ENCODE data around the gene ASTN2.

The ASTN2 gene

GRCh38 chr9:117002686-117003085, 412.2 kb downstream of the ASTN2 start:
- no peak overlapping the region for H3K4me3 ChIP-seq (ENCODE audit: low read depth, low read length)
- no peak for TF ChIP-seq POLR2A (IDR thresholded peaks at IDR 0.05; ENCODE audit: extremely low read depth, insufficient read length)
- TF ChIP-seq MYC (IDR thresholded peaks at IDR 0.05; ENCODE audit: low read depth, low read length): no peak
- TF ChIP-seq, protein P1, sequence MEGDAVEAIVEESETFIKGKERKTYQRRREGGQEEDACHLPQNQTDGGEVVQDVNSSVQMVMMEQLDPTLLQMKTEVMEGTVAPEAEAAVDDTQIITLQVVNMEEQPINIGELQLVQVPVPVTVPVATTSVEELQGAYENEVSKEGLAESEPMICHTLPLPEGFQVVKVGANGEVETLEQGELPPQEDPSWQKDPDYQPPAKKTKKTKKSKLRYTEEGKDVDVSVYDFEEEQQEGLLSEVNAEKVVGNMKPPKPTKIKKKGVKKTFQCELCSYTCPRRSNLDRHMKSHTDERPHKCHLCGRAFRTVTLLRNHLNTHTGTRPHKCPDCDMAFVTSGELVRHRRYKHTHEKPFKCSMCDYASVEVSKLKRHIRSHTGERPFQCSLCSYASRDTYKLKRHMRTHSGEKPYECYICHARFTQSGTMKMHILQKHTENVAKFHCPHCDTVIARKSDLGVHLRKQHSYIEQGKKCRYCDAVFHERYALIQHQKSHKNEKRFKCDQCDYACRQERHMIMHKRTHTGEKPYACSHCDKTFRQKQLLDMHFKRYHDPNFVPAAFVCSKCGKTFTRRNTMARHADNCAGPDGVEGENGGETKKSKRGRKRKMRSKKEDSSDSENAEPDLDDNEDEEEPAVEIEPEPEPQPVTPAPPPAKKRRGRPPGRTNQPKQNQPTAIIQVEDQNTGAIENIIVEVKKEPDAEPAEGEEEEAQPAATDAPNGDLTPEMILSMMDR (IDR thresholded peaks at IDR 0.05; ENCODE audit: low read depth, low read length): no peak
- TF ChIP-seq MAX (IDR thresholded peaks at IDR 0.05; ENCODE audit: low read depth, low read length): no peak
- DNase-seq (ENCODE audit: low read depth): no peak

DNA sequence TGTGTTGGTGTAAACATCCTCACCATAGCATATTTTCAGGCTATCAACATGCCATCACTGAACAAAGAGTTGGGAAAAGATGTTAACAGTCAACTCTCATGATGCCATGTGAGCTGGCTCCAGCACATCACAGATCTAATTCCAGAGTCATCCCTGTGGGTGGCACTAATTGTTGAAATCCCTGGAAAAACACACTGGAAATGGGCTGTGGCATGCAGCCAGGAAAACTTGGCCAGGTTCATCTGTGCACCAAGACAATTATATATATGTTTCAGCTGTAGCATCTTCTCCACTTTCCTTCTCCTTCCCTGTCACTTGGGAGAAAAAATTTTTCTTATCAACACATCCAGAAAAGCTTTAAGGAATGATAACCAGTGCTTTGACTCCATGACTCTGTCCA, 414.0 kb downstream of the ASTN2 start:
- DNase-seq (ENCODE audit: low read depth): no peak
- TF ChIP-seq, protein P1 (IDR thresholded peaks at IDR 0.05; ENCODE audit: low read depth, low read length): no peak
- TF ChIP-seq POLR2A (IDR thresholded peaks at IDR 0.05; ENCODE audit: extremely low read depth, insufficient read length): no peak
- TF ChIP-seq MAX (IDR thresholded peaks at IDR 0.05; ENCODE audit: low read depth, low read length): no peak
- no peak for TF ChIP-seq MYC (IDR thresholded peaks at IDR 0.05; ENCODE audit: low read depth, low read length)
- no peak overlapping the region for H3K4me3 ChIP-seq (ENCODE audit: low read depth, low read length)

- DNase-seq (ENCODE audit: low read depth): no peak
- TF ChIP-seq MAX (IDR thresholded peaks at IDR 0.05; ENCODE audit: low read depth, low read length): no peak
- TF ChIP-seq, protein P1 (IDR thresholded peaks at IDR 0.05; ENCODE audit: low read depth, low read length): no peak
- no peak for TF ChIP-seq MYC (IDR thresholded peaks at IDR 0.05; ENCODE audit: low read depth, low read length)
- TF ChIP-seq POLR2A (IDR thresholded peaks at IDR 0.05; ENCODE audit: extremely low read depth, insufficient read length): no peak
- H3K4me3 ChIP-seq (ENCODE audit: low read depth, low read length): no peak overlapping the region
Measured at GRCh38 chr9:117000196-117000723, 414.6 kb downstream of the ASTN2 start.

- H3K4me3 ChIP-seq (ENCODE audit: low read depth, low read length): no peak overlapping the region
- TF ChIP-seq MAX (IDR thresholded peaks at IDR 0.05; ENCODE audit: low read depth, low read length): no peak
- TF ChIP-seq POLR2A (IDR thresholded peaks at IDR 0.05; ENCODE audit: extremely low read depth, insufficient read length): no peak
- TF ChIP-seq, protein P1 (IDR thresholded peaks at IDR 0.05; ENCODE audit: low read depth, low read length): no peak
- no peak for TF ChIP-seq MYC (IDR thresholded peaks at IDR 0.05; ENCODE audit: low read depth, low read length)
- peak; percentile 20 for DNase-seq (ENCODE audit: low read depth)
Measured at GRCh38 chr9:116998305-116998704, 416.6 kb downstream of the ASTN2 start.

DNA sequence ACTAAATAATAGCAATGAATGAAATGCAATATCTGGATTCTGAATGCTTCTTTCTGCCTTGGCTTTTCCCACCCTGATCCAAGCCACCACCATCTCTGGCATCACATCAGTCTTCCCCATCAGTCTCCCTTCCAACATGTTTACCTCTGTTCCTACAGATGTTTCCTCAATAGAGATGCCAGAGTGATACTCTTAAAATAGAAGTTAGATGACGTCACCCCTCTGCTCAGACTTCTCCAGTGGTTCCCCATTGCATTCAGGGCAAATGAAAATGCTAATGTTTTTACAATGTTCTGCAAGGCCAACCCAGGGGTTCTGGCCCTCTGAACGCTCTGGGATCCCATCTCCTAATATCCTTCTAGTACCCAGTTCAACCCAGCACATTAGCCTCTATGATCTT, 422.0 kb downstream of the ASTN2 start:
- TF ChIP-seq MAX (IDR thresholded peaks at IDR 0.05; ENCODE audit: low read depth, low read length) (no peak), MYC (IDR thresholded peaks at IDR 0.05; ENCODE audit: low read depth, low read length) (no peak), POLR2A (IDR thresholded peaks at IDR 0.05; ENCODE audit: extremely low read depth, insufficient read length) (no peak)
- TF ChIP-seq, protein P1 (IDR thresholded peaks at IDR 0.05; ENCODE audit: low read depth, low read length): no peak
- DNase-seq (ENCODE audit: low read depth): no peak
- no peak overlapping the region for H3K4me3 ChIP-seq (ENCODE audit: low read depth, low read length)
